Measurements from ENCODE around the gene BBS9. TPM values are rescaled to one million over a fixed set of nuclear protein-coding genes. Genes with fewer than 3 reads are reported as not detected.

BBS9 gene
- total RNA-seq, 1 donor from 2014 or later: 3.8 TPM

DNA sequence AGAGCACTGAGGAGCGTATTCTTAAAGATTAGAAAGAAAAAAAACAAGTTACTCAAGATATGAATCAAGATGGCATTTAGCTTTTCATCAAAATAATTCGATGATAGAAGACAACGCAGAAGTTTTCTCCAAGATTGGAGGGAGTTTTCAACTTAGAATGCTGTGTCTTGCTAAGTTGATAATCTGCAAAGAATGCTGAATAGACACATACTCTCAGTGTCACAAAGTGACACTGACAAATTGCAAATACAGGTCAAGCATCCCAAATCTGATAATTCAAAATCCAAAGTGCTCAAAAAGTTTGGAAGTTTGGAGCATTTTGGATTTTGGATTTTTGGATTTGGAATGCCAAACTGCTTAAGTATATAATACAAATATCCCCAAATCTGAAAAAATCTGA is 243.8 kb downstream of the BBS9 start:
- DNase-seq (ENCODE audit: low spot score): no peak
- Mint-ChIP-seq H3K4me1 (ENCODE audit: low read depth) (no peaks in the 10 kb centered on the region), H3K27ac (no peak overlapping the region), H3K9me3 (no peaks in the 10 kb centered on the region), H3K4me3 (no peak overlapping the region), H3K27me3 (ENCODE audit: insufficient read depth) (no peaks in the 10 kb centered on the region), H3K36me3 (ENCODE audit: low read depth) (no peaks in the 10 kb centered on the region)
- intact Hi-C loops (cut with micrococcal nuclease): no loop called here

DNA sequence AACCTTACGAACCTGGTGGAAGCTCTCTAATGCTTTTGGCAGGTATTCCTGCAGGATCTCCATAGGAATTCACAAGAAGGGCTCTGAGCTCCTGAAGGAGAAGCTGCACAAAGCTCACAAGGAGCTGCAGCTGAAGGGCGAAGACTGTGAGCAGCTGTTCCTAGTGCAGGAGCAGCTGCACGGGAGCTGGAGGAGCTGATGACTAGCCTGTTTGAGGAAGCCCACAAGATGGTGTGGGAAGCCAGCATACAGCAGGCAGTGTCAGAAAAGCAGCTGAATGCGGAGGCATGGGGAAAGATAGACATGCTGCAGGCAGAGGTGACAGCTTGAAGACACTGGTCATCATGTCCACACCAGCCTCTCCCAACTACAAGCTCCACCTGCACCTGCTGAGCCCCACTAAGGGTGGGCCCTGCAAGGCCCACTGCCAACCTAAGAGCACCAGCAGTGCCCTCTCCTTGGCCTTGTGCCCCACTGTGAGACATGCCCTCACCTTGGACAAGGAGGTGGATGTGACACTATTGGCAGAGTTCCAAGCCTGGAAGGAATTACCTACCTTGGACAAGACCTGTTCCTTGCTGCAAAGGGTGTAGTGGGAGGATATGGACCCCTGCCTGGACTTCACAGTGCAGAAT is 250.6 kb downstream of the BBS9 start:
- Mint-ChIP-seq H3K27me3 (ENCODE audit: insufficient read depth) (no peaks in the 10 kb centered on the region), H3K9me3 (no peaks in the 10 kb centered on the region), H3K4me3 (no peak overlapping the region), H3K36me3 (ENCODE audit: low read depth) (no peaks in the 10 kb centered on the region), H3K27ac (no peak overlapping the region), H3K4me1 (ENCODE audit: low read depth) (no peaks in the 10 kb centered on the region)
- no peak for DNase-seq (ENCODE audit: low spot score)
- intact Hi-C loops (cut with micrococcal nuclease): no loop called here

DNA sequence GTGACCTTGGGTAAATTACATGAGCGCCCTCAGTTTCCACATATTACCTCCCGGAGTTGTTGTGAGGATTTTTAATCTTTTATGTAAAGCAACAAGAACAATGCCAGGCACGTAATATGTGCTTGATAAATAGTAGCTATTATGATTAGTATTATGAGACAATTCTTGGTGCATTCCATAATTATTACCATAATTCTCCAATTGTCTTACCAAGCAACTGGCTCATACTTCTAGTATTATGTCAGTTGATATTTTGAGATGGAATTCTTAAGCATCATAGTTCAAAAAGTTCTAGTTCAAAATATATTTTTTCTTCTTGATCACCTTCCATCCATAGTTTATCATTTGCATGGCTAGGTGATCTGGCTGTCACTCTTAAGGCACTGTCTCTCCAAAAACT is 259.0 kb downstream of the BBS9 start:
- no peak for DNase-seq (ENCODE audit: low spot score)
- intact Hi-C loops (cut with micrococcal nuclease): no loop called here
- Mint-ChIP-seq H3K36me3 (ENCODE audit: low read depth) (no peaks in the 10 kb centered on the region), H3K4me3 (no peak overlapping the region), H3K9me3 (no peaks in the 10 kb centered on the region), H3K4me1 (ENCODE audit: low read depth) (no peaks in the 10 kb centered on the region), H3K27ac (no peak overlapping the region), H3K27me3 (ENCODE audit: insufficient read depth) (no peaks in the 10 kb centered on the region)

DNA sequence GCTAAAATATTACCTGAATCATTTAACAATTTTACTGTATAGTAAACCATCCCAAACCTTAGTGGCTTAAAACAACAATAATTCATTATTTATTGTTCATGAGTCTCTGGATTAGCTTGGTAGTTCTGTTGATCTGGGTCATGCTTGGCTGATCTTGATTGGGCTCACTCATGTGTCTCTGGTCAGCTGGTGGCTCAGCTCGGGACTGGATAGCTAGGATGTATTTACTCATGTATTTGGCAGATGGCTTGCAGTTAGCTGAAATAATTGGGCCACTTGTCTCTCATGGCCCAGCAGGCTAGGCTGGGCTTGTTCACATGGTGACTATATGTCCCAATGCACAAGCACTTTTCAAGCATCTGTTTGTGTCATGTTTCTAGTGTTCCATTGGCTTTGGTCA is 262.8 kb downstream of the BBS9 start:
- DNase-seq (ENCODE audit: low spot score): no peak
- Mint-ChIP-seq H3K4me3 (no peak overlapping the region), H3K9me3 (no peaks in the 10 kb centered on the region), H3K36me3 (ENCODE audit: low read depth) (no peaks in the 10 kb centered on the region), H3K27ac (no peak overlapping the region), H3K4me1 (ENCODE audit: low read depth) (peaks cover 6% of the 10 kb centered on the region), H3K27me3 (ENCODE audit: insufficient read depth) (no peaks in the 10 kb centered on the region)
- intact Hi-C loops (cut with micrococcal nuclease): no loop called here

- peaks cover 6% of the 10 kb centered on the region for H3K4me1 Mint-ChIP-seq (ENCODE audit: low read depth)
- H3K4me3 Mint-ChIP-seq: no peak overlapping the region
- no peaks in the 10 kb centered on the region for H3K36me3 Mint-ChIP-seq (ENCODE audit: low read depth)
- H3K27ac Mint-ChIP-seq: no peak overlapping the region
- no peaks in the 10 kb centered on the region for H3K27me3 Mint-ChIP-seq (ENCODE audit: insufficient read depth)
- no peak for DNase-seq (ENCODE audit: low spot score)
- intact Hi-C loops (cut with micrococcal nuclease): no loop called here
- no peaks in the 10 kb centered on the region for H3K9me3 Mint-ChIP-seq
These were observed 264.4 kb downstream of the BBS9 start for GRCh38 chr7:33393770-33394169.

DNA sequence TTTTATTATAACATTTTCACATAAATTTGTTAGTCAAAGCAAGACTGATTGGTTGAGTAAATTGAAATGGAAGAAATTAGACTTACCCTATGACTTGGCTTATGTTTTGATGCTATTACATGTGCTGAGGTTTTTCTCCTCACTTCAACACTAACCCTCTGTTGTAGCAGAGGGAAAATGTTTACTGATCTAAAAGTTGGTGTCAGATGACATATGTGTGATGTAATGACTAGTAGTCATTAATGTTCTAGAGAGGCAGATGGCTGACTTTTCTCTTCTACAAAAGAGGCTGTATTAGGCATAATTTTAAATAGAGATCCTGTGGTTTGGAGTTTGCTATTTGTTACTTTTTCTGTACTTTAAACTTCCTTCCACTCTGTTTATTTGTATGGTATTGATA is 266.0 kb downstream of the BBS9 start:
- intact Hi-C loops (cut with micrococcal nuclease): no loop called here
- DNase-seq (ENCODE audit: low spot score): no peak
- Mint-ChIP-seq H3K4me1 (ENCODE audit: low read depth) (peaks cover 6% of the 10 kb centered on the region), H3K4me3 (no peak overlapping the region), H3K27me3 (ENCODE audit: insufficient read depth) (no peaks in the 10 kb centered on the region), H3K9me3 (no peaks in the 10 kb centered on the region), H3K36me3 (ENCODE audit: low read depth) (no peaks in the 10 kb centered on the region), H3K27ac (no peak overlapping the region)

GRCh38 chr7:33399528-33400213 is 270.3 kb downstream of the BBS9 start:
- intact Hi-C loops (cut with micrococcal nuclease): no loop called here
- Mint-ChIP-seq H3K27ac (no peak overlapping the region), H3K36me3 (ENCODE audit: low read depth) (no peaks in the 10 kb centered on the region), H3K27me3 (ENCODE audit: insufficient read depth) (no peaks in the 10 kb centered on the region), H3K4me1 (ENCODE audit: low read depth) (no peaks in the 10 kb centered on the region), H3K9me3 (no peaks in the 10 kb centered on the region), H3K4me3 (no peak overlapping the region)
- no peak for DNase-seq (ENCODE audit: low spot score)

DNA sequence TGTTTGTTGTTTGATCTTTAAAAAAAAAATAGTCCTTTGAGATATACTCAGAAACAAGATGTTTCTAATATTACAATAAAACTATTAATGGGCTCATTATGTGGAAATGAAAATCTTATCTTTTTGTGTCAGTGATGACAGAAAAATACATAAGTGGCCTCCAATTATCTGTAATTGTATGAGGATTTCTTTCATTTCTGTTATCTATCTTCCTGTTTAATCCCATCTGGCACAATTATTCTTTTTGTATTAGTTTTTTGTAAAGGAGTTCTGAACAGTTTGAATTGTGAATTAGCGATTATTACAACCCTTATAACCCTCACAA is 270.8 kb downstream of the BBS9 start:
- Mint-ChIP-seq H3K4me3 (no peak overlapping the region), H3K9me3 (no peaks in the 10 kb centered on the region), H3K27me3 (ENCODE audit: insufficient read depth) (no peaks in the 10 kb centered on the region), H3K4me1 (ENCODE audit: low read depth) (no peaks in the 10 kb centered on the region), H3K36me3 (ENCODE audit: low read depth) (no peaks in the 10 kb centered on the region), H3K27ac (no peak overlapping the region)
- intact Hi-C loops (cut with micrococcal nuclease): no loop called here
- DNase-seq (ENCODE audit: low spot score): no peak

DNA sequence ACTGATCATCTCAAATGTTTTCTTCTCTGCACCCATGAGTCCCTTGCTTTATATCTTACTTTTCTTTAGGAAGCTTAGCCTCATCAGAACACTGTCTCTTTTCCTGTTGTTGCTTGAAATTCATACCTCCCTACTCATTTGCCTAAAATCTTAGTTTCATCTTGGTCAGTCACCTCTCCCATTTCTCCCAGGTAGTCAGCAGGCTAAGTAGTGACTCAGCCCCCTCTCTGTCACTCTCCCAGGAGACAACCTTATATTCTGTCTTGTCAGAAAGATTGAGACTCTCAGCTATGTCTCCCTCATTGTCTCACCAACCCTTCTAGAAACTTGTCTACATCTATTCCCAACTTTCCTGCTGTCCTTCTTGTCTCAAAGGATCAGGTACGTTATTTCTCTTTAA is 280.9 kb downstream of the BBS9 start:
- peaks cover 18% of the 10 kb centered on the region for H3K9me3 Mint-ChIP-seq
- H3K4me3 Mint-ChIP-seq: no peak overlapping the region
- no peaks in the 10 kb centered on the region for H3K36me3 Mint-ChIP-seq (ENCODE audit: low read depth)
- intact Hi-C loops (cut with micrococcal nuclease): no loop called here
- H3K4me1 Mint-ChIP-seq (ENCODE audit: low read depth): no peaks in the 10 kb centered on the region
- no peaks in the 10 kb centered on the region for H3K27me3 Mint-ChIP-seq (ENCODE audit: insufficient read depth)
- DNase-seq (ENCODE audit: low spot score): no peak
- no peak overlapping the region for H3K27ac Mint-ChIP-seq

- DNase-seq (ENCODE audit: low spot score): no peak
- Mint-ChIP-seq H3K4me3 (no peak overlapping the region), H3K27me3 (ENCODE audit: insufficient read depth) (no peaks in the 10 kb centered on the region), H3K27ac (no peak overlapping the region), H3K4me1 (ENCODE audit: low read depth) (no peaks in the 10 kb centered on the region), H3K36me3 (ENCODE audit: low read depth) (no peaks in the 10 kb centered on the region), H3K9me3 (peaks cover 17% of the 10 kb centered on the region)
- intact Hi-C loops (cut with micrococcal nuclease): no loop called here
These were observed 281.7 kb downstream of the BBS9 start for GRCh38 chr7:33411020-33411419.

DNA sequence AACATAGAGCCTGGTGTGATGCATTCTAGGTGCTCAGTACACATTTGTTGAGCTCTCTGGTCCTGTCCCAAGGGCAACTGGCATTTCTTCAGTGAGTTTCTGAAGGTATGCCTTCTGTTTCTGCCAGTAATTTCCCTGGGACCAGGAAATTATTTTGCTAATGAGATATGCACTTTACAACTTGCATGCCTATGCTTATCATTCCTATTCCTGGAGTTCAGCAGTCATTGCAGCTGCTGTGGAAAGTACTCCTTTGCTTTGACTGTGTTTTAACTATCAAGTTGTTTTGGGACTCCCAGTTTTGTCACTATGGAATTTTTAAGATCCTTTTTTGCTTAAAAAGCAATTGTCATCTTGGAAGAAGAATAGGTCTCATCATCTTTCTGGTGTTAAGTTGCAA is 283.0 kb downstream of the BBS9 start:
- H3K4me3 Mint-ChIP-seq: no peak overlapping the region
- no peak for DNase-seq (ENCODE audit: low spot score)
- H3K36me3 Mint-ChIP-seq (ENCODE audit: low read depth): no peaks in the 10 kb centered on the region
- H3K4me1 Mint-ChIP-seq (ENCODE audit: low read depth): no peaks in the 10 kb centered on the region
- intact Hi-C loops (cut with micrococcal nuclease): no loop called here
- no peak overlapping the region for H3K27ac Mint-ChIP-seq
- H3K9me3 Mint-ChIP-seq: peaks cover 5% of the 10 kb centered on the region
- no peaks in the 10 kb centered on the region for H3K27me3 Mint-ChIP-seq (ENCODE audit: insufficient read depth)

- no peak for DNase-seq (ENCODE audit: low spot score)
- intact Hi-C loops (cut with micrococcal nuclease): no loop called here
- no peaks in the 10 kb centered on the region for H3K9me3 Mint-ChIP-seq
- H3K4me1 Mint-ChIP-seq (ENCODE audit: low read depth): no peaks in the 10 kb centered on the region
- H3K4me3 Mint-ChIP-seq: no peak overlapping the region
- no peak overlapping the region for H3K27ac Mint-ChIP-seq
- no peaks in the 10 kb centered on the region for H3K27me3 Mint-ChIP-seq (ENCODE audit: insufficient read depth)
- H3K36me3 Mint-ChIP-seq (ENCODE audit: low read depth): no peaks in the 10 kb centered on the region
These were observed 288.9 kb downstream of the BBS9 start for GRCh38 chr7:33418251-33418701.

DNA sequence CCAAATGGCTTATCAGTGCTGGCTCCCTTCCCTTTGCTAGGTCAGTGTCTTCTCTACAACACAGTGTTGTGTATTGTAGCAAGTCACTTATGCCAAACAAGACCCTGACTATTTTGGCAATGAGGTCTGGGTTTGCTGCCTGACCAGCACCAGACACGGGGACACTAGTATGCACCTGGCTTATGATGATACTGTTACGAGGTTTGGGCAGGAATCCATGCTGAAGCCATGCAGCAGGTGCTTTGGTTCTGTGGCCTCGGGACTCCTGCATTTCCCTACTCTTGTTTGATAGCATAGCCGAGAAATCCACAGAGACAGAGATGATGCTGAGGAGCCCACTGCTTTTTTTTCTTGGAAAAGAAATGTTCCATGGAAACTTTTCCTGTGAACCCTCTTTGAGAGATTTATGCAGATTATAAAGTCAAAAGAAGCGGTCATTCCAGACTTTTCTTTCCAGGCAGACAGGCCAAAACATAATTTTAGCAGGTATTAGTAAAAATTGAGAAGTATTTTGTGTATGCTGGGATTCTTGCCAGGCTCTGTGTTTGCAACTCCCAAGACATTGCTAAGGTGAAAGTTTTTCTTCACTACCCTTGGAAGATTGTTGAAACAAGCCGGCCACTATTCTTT is 291.1 kb downstream of the BBS9 start:
- Mint-ChIP-seq H3K4me3 (no peak overlapping the region), H3K27me3 (ENCODE audit: insufficient read depth) (no peaks in the 10 kb centered on the region), H3K9me3 (no peaks in the 10 kb centered on the region), H3K4me1 (ENCODE audit: low read depth) (no peaks in the 10 kb centered on the region), H3K36me3 (ENCODE audit: low read depth) (no peaks in the 10 kb centered on the region), H3K27ac (no peak overlapping the region)
- DNase-seq (ENCODE audit: low spot score): no peak
- intact Hi-C loops (cut with micrococcal nuclease): no loop called here

Data from activated T-helper 1 cell treated with anti-CD3 and anti-CD28 coated beads, Interleukin-12 subunit alpha, Interleukin-12 subunit beta, Interleukin-2, Interleukin-4 antibody, amounts not matched to agents 30 ng/mL and 10 ng/mL and 1 ng/mL, durations not matched to agents 14 hours and 24 hours and 36 hours (primary cell).